GM19395 (cell line): ENCODE data around the gene GLIS1.

Experiments used
- ATAC-seq: cut with Tn5 transposase; IDR thresholded peaks from one replicate; pipeline ENCODE4 v1.9.1; 2021; ENCODE audit warnings: mild to moderate bottlenecking, moderate library complexity; ENCODE audit not compliant: unreplicated experiment

Gene GLIS1

GRCh38 chr1:53737648-53738204 lies 1.2 kb downstream of the GLIS1 start:
- ATAC-seq, result no peak

GRCh38 chr1:53736290-53736689 lies 2.7 kb downstream of the GLIS1 start:
- ATAC-seq, result no peak

GRCh38 chr1:53735681-53736080 lies 3.3 kb downstream of the GLIS1 start:
- no peak for ATAC-seq

GRCh38 chr1:53735261-53735660 lies 3.7 kb downstream of the GLIS1 start:
- ATAC-seq, result no peak

GRCh38 chr1:53734650-53735211 lies 4.2 kb downstream of the GLIS1 start:
- no peak for ATAC-seq

- no peak for ATAC-seq
Measured at GRCh38 chr1:53733975-53734649, 4.9 kb downstream of the GLIS1 start.

GRCh38 chr1:53733447-53733931 lies 5.5 kb downstream of the GLIS1 start:
- ATAC-seq, result no peak

GRCh38 chr1:53732912-53733317 lies 6.0 kb downstream of the GLIS1 start:
- ATAC-seq, result no peak

GRCh38 chr1:53732409-53732808 lies 6.6 kb downstream of the GLIS1 start:
- ATAC-seq, result no peak

GRCh38 chr1:53731779-53732305 lies 7.1 kb downstream of the GLIS1 start:
- ATAC-seq, result no peak

GRCh38 chr1:53731043-53731600 lies 7.8 kb downstream of the GLIS1 start:
- no peak for ATAC-seq

- ATAC-seq, result no peak
Measured at GRCh38 chr1:53730224-53730865, 8.6 kb downstream of the GLIS1 start.

GRCh38 chr1:53729456-53730223 lies 9.3 kb downstream of the GLIS1 start:
- ATAC-seq, result no peak

GRCh38 chr1:53728702-53729455 lies 10.1 kb downstream of the GLIS1 start:
- no peak for ATAC-seq

GRCh38 chr1:53728196-53728595 lies 10.8 kb downstream of the GLIS1 start:
- ATAC-seq, result no peak

- no peak for ATAC-seq
Measured at GRCh38 chr1:53727461-53728092, 11.4 kb downstream of the GLIS1 start.

GRCh38 chr1:53726009-53726600 lies 12.9 kb downstream of the GLIS1 start:
- ATAC-seq, result no peak

GRCh38 chr1:53725238-53725689 lies 13.7 kb downstream of the GLIS1 start:
- no peak for ATAC-seq

GRCh38 chr1:53722025-53722424 lies 16.9 kb downstream of the GLIS1 start:
- no peak for ATAC-seq
